H7 (cell line): ENCODE results near the gene EPHB1. TPM values are rescaled to one million over a fixed set of nuclear protein-coding genes. Genes with fewer than 3 reads are reported as not detected.

Experiments used
- DNase-seq: peaks from one replicate; pipeline ENCODE4 v3.0.0; 2012
- H3K27me3 ChIP-seq: 2 replicates; pipeline ENCODE4 v1.6.0; 2011; ENCODE audit warnings: mild to moderate bottlenecking, low read length; ENCODE audit not compliant: control insufficient read depth, insufficient read depth
- H3K36me3 ChIP-seq: replicated peaks from 2 replicates; pipeline ENCODE4 v1.5.1; 2011; ENCODE audit warnings: low read length; ENCODE audit not compliant: control insufficient read depth, insufficient read depth
- H3K4me3 ChIP-seq: 2 replicates; pipeline ENCODE4 v1.5.1; 2011; ENCODE audit warnings: low read depth, mild to moderate bottlenecking, control low read depth, low read length, moderate library complexity; ENCODE audit not compliant: insufficient read depth
- total RNA-seq: library from RNA; depleted of rRNA; stranded (reverse); fragments of >200 nt; shearing (Covaris generic); gene quantifications from 2 replicates; pipeline ENCODE4 v1.2.3, GENCODE V29; 2014

Gene EPHB1
- total RNA-seq, 1 experiment from 2014 or later, result 3.3 TPM

DNA sequence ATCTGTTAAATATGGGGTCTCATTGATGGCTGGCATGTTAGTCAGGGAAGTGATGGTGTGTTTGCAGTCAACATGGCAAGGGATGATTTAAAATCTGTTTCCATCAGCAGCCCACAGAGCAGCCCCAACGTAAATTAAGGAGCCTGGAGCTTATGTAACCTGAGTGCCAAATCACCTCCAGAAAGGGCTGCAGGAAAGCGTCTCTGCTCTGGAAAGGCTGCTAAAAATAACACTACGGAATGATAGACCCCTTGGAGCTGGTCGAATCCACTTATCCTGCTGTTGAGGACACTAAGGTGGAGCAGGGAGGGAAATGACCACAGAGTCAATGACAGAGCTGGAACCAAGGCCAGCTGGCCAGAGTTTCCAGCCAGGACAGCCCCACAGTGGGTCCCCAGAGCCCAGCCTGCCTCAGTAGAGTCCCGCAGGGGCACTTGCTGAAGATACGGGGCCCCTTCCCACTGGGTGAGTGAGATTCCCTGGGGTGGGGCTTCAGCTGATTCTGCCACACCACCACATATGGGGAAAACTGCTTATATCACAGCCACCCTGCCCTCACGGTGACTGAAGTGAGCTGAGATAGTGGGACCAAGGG lies 63.5 kb downstream of the EPHB1 start:
- DNase-seq, result no peak
- H3K27me3 ChIP-seq, result no peaks in the 10 kb centered on the region
- H3K36me3 ChIP-seq, result no peaks in the 10 kb centered on the region
- H3K4me3 ChIP-seq, result no peak overlapping the region

DNA sequence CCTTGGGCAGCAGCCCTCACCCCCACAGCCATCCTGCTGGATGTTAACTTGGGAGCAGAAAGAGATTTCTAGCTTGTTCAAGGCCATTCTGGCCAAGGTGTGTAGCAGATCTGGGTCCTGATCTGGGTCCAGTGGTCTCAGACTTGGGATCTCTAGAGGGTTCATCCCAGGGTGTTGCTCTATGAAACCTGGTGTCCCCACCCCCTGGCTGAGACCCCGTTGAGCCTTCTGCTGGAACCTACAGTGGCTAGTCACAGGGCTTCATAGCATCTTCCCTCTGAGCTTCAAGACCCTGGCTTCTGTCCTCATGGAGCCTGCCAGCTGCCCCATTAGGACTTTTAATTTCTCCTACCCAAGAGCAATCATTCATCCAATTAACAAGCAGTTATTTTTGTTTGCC lies 64.3 kb downstream of the EPHB1 start:
- no peak overlapping the region for H3K4me3 ChIP-seq
- H3K36me3 ChIP-seq, result no peaks in the 10 kb centered on the region
- DNase-seq, result no peak
- no peaks in the 10 kb centered on the region for H3K27me3 ChIP-seq

DNA sequence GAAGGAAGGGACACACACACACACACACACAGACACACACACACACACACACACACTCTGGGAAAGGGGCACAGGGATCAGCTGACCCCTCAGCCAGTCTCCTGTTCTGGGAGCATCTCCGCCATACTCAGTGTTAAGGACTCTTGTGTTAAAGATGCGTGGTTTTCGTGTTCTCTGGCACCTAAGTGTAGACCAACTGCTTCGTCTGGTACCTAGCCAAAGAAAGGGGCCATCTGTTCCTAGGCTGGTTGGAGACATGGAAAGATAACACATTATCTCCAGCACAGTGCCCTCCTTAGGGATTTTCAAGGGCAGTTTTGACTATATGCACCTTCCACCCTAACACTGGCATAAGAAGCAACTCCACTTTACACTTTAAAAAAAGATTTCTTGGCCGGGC lies 65.1 kb downstream of the EPHB1 start:
- no peaks in the 10 kb centered on the region for H3K27me3 ChIP-seq
- no peak overlapping the region for H3K4me3 ChIP-seq
- DNase-seq, result no peak

DNA sequence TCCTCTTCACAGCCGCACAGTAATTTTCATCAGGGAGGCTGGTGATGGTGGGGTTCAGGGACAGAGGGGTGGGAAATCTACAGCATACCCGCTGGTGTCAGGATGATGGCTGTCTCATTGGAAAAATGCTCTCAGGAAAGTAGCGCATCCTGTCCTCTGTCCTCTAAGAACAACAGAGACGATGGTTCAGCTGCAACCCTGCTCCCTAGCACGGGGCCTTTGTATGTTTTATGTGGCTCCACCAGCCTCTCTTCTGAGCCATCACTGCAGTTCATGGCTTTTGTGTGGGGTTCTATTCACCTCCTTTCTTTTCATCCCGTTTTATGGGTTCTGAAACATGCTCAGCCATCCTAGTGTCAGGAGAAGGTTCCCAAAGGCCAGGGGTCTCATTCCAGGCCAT lies 68.9 kb downstream of the EPHB1 start:
- H3K4me3 ChIP-seq, result no peak overlapping the region
- H3K27me3 ChIP-seq, result no peaks in the 10 kb centered on the region
- no peak for DNase-seq
- no peaks in the 10 kb centered on the region for H3K36me3 ChIP-seq

More for the DNA sequence above, 65.1 kb downstream of the EPHB1 start:
- no peaks in the 10 kb centered on the region for H3K36me3 ChIP-seq

DNA sequence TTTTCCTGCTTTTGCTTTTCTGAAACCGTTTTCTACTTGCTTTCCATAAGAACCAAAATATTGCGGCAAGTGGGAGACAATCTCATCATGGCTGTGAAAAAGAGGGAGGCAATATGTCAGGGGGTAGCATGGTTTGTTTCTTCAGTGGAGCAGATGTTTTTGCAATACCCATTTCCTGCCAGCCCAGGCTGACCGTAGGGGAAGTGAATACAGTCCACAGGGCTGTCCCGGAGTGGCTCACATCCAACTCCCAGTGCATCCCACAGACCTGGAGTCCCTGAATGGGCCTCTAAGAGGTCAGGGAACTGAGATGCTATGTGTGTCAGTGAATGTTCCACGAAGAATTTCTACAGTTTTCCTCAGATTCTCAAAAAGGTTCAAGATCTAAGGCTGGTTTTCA lies 69.6 kb downstream of the EPHB1 start:
- Histone ChIP-seq H3K4me3 (no peak overlapping the region), H3K27me3 (no peaks in the 10 kb centered on the region), H3K36me3 (no peaks in the 10 kb centered on the region)
- DNase-seq, result no peak

DNA sequence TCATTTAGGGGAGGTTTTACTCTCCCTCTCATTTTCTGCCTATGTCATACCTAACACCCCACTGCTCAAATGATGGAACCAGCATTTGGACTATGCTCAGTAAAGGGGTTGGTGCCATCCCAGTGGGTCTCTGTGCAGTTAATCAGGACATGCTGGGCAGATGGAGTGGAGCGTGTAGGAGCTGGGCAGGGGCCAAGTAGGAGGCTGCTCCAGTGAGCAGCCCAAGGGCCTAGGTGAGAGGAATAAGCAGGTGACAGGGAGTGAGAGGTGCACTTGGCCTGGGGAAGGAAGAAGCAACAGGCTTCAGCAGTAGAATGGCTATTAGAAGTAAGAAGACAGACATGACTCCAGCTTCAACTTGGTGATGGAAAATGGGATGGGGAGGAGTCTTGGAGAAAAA lies 72.2 kb downstream of the EPHB1 start:
- Histone ChIP-seq H3K36me3 (no peaks in the 10 kb centered on the region), H3K4me3 (no peak overlapping the region), H3K27me3 (no peaks in the 10 kb centered on the region)
- no peak for DNase-seq

DNA sequence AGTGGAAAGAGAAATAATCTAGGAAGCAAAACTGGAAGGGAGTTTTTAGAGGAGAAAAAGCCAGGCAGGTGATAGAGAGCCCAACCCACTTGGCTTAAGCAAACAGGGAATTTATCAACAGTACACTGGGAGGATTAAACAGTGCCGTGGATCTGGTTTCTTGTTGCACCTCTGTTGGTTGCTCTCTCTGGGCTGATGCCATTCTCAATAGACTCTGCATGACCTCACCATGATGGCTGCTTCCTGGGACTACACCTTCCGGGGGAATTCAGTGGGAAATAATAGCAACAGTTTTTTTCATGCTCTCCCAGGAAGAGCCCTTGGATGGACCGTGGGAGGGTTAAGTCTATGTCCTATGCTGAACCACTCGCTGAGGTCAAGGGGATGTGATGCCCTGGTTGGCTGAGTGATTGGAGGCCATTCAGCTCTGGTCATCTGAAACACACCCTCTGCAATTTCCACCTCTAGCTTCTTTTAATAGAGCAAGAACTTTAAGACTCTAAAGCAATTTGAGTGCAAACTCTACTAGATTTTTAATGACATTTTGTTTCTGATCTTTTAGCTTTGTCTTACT lies 74.2 kb downstream of the EPHB1 start:
- Histone ChIP-seq H3K27me3 (no peaks in the 10 kb centered on the region), H3K36me3 (no peaks in the 10 kb centered on the region), H3K4me3 (no peak overlapping the region)
- no peak for DNase-seq

DNA sequence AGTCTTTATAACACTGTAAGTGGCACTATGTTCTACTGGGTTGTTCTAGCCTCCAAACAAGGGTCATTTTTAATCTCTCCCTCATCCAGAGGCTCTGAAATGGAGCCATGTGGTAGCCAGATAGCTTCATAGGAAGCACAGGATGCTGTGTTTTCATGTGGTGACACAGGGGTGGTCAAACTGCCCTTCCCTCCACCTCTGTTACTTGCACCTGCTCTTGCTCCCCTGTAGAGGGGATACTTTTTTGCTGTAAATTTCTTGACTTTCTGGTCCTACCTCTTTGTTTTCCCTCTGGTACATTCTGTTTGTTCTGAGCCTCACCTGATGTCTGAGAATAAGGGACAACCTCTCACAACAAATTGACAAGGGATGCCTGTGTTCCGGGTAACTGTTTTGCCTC lies 76.8 kb downstream of the EPHB1 start:
- no peaks in the 10 kb centered on the region for H3K27me3 ChIP-seq
- DNase-seq, result no peak
- H3K4me3 ChIP-seq, result no peak overlapping the region
- H3K36me3 ChIP-seq, result no peaks in the 10 kb centered on the region

DNA sequence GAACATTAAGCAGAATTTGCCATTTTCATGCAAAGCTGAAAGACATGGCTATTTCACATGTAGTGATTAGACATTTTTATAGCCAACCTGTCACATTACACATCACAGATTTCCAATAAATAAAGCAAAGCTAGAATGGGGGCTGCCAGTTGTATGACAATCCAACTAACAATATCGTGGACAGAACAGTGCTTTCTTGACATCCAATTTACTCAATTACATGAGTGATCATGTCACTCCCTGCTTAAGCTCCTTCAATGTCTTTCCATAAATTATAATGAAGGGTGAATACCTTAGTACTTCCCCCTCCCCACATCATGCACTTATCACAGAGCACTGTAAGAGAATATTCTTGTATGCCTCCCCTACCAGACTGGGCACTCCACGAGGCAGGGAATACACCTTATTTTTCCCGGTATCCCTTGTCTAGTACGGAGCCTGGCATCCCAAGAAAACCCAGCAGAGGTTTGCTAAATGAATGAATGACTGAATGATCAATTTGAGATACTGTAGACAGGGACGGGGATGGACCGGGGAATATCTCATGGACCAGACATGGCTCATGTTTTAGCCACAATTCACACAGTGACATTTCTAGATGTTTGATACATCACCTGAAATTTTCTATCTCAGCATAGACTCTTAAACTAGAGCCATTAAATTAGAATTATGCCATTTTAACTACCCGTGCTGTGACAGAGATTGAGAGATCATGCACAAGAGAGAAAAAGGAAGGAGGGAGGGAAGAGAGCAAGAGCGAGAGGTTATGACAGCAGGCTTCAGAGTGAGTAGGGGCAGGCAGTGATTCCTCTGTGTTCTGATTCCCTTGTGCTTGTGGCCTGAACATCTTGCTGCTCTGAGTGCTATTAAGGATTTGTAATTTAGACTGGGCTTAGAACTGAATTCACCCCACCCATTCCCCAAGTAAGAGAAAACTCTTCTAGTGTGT lies 77.7 kb downstream of the EPHB1 start:
- no peaks in the 10 kb centered on the region for H3K27me3 ChIP-seq
- no peak for DNase-seq
- H3K4me3 ChIP-seq, result no peak overlapping the region
- no peaks in the 10 kb centered on the region for H3K36me3 ChIP-seq

DNA sequence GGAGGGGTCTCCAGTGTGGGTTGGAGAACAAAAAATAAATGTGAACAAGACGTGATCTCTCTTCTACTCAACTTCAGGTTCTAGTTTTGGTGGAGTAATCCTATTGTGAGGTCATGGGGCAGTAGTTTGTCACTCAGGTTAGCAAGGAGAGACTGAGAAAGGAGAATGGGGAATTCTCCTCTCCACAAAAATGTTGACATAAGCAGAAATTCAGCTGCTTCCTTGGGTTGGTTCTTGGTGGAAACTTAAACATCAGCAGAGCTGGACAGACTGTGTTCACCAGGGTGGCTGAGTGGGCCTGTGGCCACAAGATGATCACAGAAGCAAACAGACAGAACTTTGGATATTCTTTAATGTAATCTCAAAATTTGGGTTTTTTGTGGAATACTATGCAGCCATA lies 78.7 kb downstream of the EPHB1 start:
- no peaks in the 10 kb centered on the region for H3K36me3 ChIP-seq
- H3K27me3 ChIP-seq, result no peaks in the 10 kb centered on the region
- DNase-seq, result no peak
- H3K4me3 ChIP-seq, result no peak overlapping the region

DNA sequence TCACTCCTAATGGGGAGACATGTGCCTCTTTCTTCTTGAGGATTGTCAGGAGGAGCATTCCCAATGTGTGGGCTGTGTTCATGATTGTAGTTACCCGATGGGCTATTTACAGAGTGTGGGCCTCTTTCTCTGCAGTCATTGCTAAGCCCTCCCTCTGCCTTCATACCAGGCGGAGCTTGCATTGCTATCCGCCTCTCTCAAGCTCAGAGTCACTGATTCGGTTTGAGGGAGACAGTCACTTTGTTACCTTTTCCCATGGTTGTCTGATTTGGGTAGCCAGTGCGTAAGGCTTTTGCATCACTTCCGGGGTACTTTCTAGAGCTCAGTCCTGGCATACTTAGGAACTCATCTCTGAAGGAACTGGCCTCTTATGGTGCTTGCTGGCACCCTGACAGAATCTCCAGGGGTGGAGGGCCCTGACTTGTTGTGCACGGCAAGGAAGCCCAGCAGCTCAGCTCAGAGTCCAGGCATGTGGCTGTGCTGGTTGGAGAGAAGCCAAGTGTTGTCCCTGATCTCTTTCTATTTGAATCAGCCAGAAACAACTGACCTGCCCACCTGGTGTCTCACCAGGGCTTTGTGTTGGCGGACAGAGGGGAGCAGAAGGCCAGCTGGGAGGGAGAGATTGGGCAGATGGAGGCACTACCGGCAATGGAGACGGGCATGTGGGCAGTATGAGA lies 79.8 kb downstream of the EPHB1 start:
- Histone ChIP-seq H3K36me3 (no peaks in the 10 kb centered on the region), H3K27me3 (no peaks in the 10 kb centered on the region), H3K4me3 (no peak overlapping the region)
- DNase-seq, result no peak

DNA sequence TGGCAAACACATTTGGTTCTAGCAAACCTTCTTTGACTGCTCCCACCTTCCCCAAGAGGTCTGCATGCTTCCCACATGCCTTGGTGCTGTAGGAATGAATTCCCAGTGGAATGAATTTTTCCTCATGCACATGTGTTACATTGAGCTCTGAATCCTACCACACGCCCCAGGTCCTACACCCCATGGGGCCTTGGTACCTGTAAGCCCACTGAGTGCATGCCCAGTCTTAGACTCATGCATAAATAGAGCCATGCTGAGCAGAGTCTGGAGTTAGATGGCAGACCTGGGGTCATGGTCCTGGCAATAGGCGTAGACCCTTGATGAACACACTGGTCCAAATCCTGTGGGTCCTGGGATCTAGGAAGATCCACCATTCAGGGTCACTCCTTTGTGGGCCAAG lies 81.8 kb downstream of the EPHB1 start:
- no peak for DNase-seq
- H3K36me3 ChIP-seq, result no peaks in the 10 kb centered on the region

DNA sequence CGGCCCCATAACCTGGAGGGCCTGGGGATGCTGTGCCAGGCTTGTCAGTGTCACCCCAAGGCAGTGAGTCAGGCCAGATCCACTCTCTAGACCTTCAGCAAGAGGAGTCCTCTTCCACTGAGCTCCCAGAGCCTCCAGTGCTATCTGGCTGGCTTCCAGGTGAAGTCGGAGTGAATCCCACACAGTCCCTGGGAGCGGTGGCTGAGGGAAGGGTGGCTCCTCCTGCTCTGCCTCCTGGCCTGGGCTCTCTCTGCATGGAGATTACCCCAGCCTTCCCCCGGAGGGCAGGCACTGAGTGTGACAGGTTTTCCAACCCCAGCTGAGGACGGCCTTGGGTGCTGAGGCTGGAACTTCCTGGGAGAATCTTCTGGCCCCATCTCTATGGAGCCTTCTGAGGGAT lies 82.7 kb downstream of the EPHB1 start:
- Histone ChIP-seq H3K27me3 (no peaks in the 10 kb centered on the region), H3K36me3 (no peaks in the 10 kb centered on the region), H3K4me3 (no peak overlapping the region)
- DNase-seq, result no peak

More for the DNA sequence above, 81.8 kb downstream of the EPHB1 start:
- H3K4me3 ChIP-seq, result no peak overlapping the region
- no peaks in the 10 kb centered on the region for H3K27me3 ChIP-seq

DNA sequence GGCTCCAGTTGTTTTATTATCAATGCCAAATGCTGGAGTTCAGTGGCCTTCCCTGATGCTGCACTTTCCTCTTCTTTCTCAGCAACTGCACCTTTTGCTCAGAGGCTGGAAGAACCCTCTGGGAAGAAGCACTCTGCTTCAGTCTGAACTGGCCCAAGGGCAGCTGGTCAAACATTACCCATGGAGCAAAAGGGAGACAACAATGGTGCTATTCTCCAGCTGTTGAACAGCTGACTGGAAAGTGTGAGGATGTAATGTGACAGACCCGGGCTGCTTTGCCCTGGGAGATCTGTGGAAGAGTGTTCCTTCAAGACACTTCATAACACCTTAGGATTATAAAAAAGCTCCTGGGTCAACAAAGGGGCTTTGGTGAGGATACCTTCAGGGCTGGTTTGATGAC lies 84.9 kb downstream of the EPHB1 start:
- H3K36me3 ChIP-seq, result no peaks in the 10 kb centered on the region
- no peak overlapping the region for H3K4me3 ChIP-seq
- no peaks in the 10 kb centered on the region for H3K27me3 ChIP-seq
- DNase-seq, result no peak

DNA sequence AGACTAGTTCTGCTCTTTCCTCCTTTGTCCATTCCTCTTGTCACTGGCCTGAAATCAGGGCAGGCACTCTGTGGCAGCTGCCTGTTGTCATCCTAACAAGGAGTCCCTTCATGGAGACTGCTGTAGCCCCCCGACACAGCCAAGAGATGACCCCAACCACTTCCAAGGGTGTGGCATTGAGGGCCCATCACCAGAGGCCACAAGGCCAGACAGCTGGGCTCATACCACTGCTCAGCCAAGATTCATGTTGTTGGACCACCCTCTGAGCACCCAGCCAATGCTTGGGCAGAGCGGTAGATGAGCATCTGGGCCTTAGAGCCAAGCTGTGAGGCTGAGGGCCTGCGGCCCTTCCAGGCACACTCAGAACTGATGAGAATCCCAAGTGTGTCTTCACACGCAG lies 85.4 kb downstream of the EPHB1 start:
- H3K27me3 ChIP-seq, result no peaks in the 10 kb centered on the region
- DNase-seq, result no peak
- H3K36me3 ChIP-seq, result no peaks in the 10 kb centered on the region
- no peak overlapping the region for H3K4me3 ChIP-seq
